HG03558 (cell line): Measurements from ENCODE around the gene NENF.

ENCODE experiments used
- ATAC-seq: cut with Tn5 transposase; IDR thresholded peaks from one replicate; pipeline ENCODE4 v1.9.1; 2021; ENCODE audit warnings: moderate number of reproducible peaks; ENCODE audit not compliant: unreplicated experiment; ENCODE audit errors: extremely low read depth

Gene NENF

GRCh38 chr1:212430955-212431394 lies 1.7 kb upstream of the NENF start:
- ATAC-seq = no peak

- ATAC-seq = no peak
These were observed 1.1 kb upstream of the NENF start for GRCh38 chr1:212431644-212432043.

- no peak for ATAC-seq
These were observed 454 bp upstream of the NENF start for GRCh38 chr1:212432272-212432660.

GRCh38 chr1:212433577-212434462 lies 1.1 kb downstream of the NENF start:
- ATAC-seq = no peak

GRCh38 chr1:212434992-212435391 lies 2.3 kb downstream of the NENF start:
- ATAC-seq = no peak

GRCh38 chr1:212437179-212437798 lies 4.6 kb downstream of the NENF start:
- no peak for ATAC-seq

- no peak for ATAC-seq
These were observed 6.1 kb downstream of the NENF start for GRCh38 chr1:212438831-212439237.

- no peak for ATAC-seq
These were observed 7.7 kb downstream of the NENF start for GRCh38 chr1:212440419-212440818.

GRCh38 chr1:212442408-212442807 lies 9.7 kb downstream of the NENF start:
- no peak for ATAC-seq

- no peak for ATAC-seq
These were observed 13.6 kb downstream of the NENF start for GRCh38 chr1:212446333-212446732.

GRCh38 chr1:212447478-212447877 lies 14.8 kb downstream of the NENF start:
- no peak for ATAC-seq

- no peak for ATAC-seq
These were observed 17.7 kb downstream of the NENF start for GRCh38 chr1:212450331-212450881.

- no peak for ATAC-seq
These were observed 18.9 kb downstream of the NENF start for GRCh38 chr1:212451416-212452322.

- ATAC-seq = no peak
These were observed 19.8 kb downstream of the NENF start for GRCh38 chr1:212452323-212453155.

- ATAC-seq = no peak
These were observed 20.6 kb downstream of the NENF start for GRCh38 chr1:212453156-212453857.

GRCh38 chr1:212454741-212455140 lies 22.0 kb downstream of the NENF start:
- no peak for ATAC-seq

GRCh38 chr1:212455401-212455800 lies 22.7 kb downstream of the NENF start:
- ATAC-seq = no peak

GRCh38 chr1:212455803-212456528 lies 23.2 kb downstream of the NENF start:
- no peak for ATAC-seq
